Right lobe of liver (tissue), 6 donors: ENCODE measurements around the gene CDS1. TPM values are rescaled to one million over a fixed set of nuclear protein-coding genes. Genes with fewer than 3 reads are reported as not detected.
A peak's percentile ranks its signal among the peaks of the same experiment; 100 is the strongest.

Experiments
- ATAC-seq, 4 donors: fragments of 200-7000 bp; cut with Tn5 transposase; one replicate each; pipeline ENCODE4 v1.9.1; 2020; ENCODE audit warnings: mild to moderate bottlenecking in 4 of 4, moderate library complexity in 4 of 4
- DNase-seq, 3 donors: peaks; one replicate each; pipeline ENCODE4 v3.0.0-alpha.2; 2020
- H3K27ac ChIP-seq, 3 donors: fragments of 200-600 bp; one replicate each; pipeline ENCODE4 v1.8.0; 2022
- H3K27me3 ChIP-seq, 2 donors: fragments of 200-600 bp; one replicate each; pipeline ENCODE4 v1.8.0; 2022
- H3K36me3 ChIP-seq, 4 donors: fragments of 200-600 bp; sonication (generic) in 1 of 4; one replicate each; pipeline versions ENCODE4 v1.5.1 to v1.8.0; 2017 to 2022; ENCODE audit warnings: control low read depth in 1 of 4
- H3K4me1 ChIP-seq, 4 donors: fragments of 200-600 bp; sonication (generic) in 1 of 4; one replicate each; pipeline versions ENCODE4 v1.5.1 to v1.8.0; 2017 to 2022; ENCODE audit warnings: control low read depth in 1 of 4
- H3K4me3 ChIP-seq, 3 donors: fragments of 200-600 bp; one replicate each; pipeline ENCODE4 v1.8.0; 2022
- H3K9me3 ChIP-seq, 4 donors: fragments of 200-600 bp; sonication (generic) in 1 of 4; one replicate each; pipeline versions ENCODE4 v1.5.1 to v1.8.0; 2017 to 2022; ENCODE audit warnings: control low read depth in 1 of 4
- POLR2A ChIP-seq: fragments of 450-650 bp; IDR thresholded peaks from one replicate; pipeline ENCODE4 v1.6.1; 2017; ENCODE audit warnings: antibody characterized with exemption, mild to moderate bottlenecking
- WGBS: methylation state at CpG from one replicate; pipeline ENCODE4 v1.1.6; 2018; ENCODE audit warnings: low coverage, low lambda C conversion rate; ENCODE audit not compliant: insufficient coverage; ENCODE audit errors: missing lambda C conversion rate; 5-methylcytosine and 5-hydroxymethylcytosine counted together
- intact Hi-C, 2 donors: fragments of 100-400 bp; cut with DNase I; formaldehyde crosslinking; loops; one replicate each; pipeline versions ENCODE4 v1.11.2 to v1.14.1; 2022
- total RNA-seq, 6 experiments: library from RNA; depleted of rRNA in 2 of 6; stranded (reverse); fragments of >200 nt in 2 of 6; fragmentation: NEBNext Ultra II Directional in 3 of 6; extraction: Animal tissue kit (Norgen Biotek cat#: 25700) in 3 of 6; gene quantifications; one replicate each; pipeline versions ENCODE4 v1.1.0 to v1.2.4, GENCODE V29; 2016 to 2023
- TF ChIP-seq, protein P1 (sequence below), 4 donors: fragments of 200-600 bp in 3 of 4; fragments of 450-650 bp in 1 of 4; IDR thresholded peaks; one replicate each; pipeline versions ENCODE4 v1.5.1 to v1.8.0; 2016 to 2022; ENCODE audit warnings: antibody characterized with exemption in 4 of 4, mild to moderate bottlenecking in 2 of 4
- donor health status: DM: no; HTN: yes; CAD: no.
- donor health status: DM: no; HTN: no; CAD: no.
- donor health status: DM: no; HTN: no; CAD: no.
- donor health status: DM: no; HTN: yes; CAD: no.
- donor health status: DM: no; HTN: yes; CAD: no.

Gene CDS1
- total RNA-seq, 6 experiments from 2014 or later = 0.06 to 11.2 (median 0.45) TPM

DNA sequence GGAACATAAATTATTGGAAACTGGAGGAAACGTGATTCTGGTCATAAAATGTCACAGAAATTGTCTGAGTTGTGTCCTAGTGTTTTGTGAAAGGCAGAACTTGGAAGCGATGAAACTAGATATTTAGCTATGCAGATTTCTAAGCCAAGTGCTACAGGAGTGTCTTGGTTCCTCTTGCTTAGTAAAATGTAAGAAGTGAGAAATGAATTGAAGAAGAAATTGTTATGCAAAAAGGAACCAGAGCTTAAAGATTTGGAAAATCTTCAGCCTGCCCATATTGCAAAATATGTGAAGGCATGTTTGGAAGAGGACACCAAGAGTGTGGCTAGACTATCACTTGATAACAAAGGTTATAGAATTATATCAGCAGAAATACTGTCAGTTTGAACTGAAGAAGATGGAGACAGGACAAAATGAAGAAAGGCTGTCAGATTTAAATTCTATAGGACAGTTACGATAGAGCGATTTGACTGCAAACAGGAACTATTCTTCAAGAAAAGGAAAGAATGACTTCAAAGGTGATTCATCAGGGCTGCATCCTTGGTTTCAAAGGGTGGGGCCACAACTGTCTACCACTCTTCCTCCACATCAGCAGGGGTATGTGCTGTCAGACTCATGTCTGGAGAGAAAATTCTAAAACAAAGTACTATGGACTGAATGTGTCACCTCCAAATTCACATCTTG, 9.4 kb upstream of the CDS1 start:
- DNase-seq = no peak
- Histone ChIP-seq H3K27me3 (peaks cover 0 to 5% of the 10 kb centered on the region in 2 donors), H3K27ac (no peak overlapping the region), H3K36me3 (no peaks in the 10 kb centered on the region), H3K4me1 (no peaks in the 10 kb centered on the region), H3K4me3 (no peak overlapping the region), H3K9me3 (no peaks in the 10 kb centered on the region)
- intact Hi-C loops = no loop called here
- ATAC-seq = peak in 2 of 4 donors; percentile 45 to 47
- 47% methylated on average over 4 of the region's 4 CpGs for WGBS
- TF ChIP-seq, protein P1, sequence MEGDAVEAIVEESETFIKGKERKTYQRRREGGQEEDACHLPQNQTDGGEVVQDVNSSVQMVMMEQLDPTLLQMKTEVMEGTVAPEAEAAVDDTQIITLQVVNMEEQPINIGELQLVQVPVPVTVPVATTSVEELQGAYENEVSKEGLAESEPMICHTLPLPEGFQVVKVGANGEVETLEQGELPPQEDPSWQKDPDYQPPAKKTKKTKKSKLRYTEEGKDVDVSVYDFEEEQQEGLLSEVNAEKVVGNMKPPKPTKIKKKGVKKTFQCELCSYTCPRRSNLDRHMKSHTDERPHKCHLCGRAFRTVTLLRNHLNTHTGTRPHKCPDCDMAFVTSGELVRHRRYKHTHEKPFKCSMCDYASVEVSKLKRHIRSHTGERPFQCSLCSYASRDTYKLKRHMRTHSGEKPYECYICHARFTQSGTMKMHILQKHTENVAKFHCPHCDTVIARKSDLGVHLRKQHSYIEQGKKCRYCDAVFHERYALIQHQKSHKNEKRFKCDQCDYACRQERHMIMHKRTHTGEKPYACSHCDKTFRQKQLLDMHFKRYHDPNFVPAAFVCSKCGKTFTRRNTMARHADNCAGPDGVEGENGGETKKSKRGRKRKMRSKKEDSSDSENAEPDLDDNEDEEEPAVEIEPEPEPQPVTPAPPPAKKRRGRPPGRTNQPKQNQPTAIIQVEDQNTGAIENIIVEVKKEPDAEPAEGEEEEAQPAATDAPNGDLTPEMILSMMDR (IDR thresholded peaks at IDR 0.05) = no peak
- TF ChIP-seq POLR2A = no peak

DNA sequence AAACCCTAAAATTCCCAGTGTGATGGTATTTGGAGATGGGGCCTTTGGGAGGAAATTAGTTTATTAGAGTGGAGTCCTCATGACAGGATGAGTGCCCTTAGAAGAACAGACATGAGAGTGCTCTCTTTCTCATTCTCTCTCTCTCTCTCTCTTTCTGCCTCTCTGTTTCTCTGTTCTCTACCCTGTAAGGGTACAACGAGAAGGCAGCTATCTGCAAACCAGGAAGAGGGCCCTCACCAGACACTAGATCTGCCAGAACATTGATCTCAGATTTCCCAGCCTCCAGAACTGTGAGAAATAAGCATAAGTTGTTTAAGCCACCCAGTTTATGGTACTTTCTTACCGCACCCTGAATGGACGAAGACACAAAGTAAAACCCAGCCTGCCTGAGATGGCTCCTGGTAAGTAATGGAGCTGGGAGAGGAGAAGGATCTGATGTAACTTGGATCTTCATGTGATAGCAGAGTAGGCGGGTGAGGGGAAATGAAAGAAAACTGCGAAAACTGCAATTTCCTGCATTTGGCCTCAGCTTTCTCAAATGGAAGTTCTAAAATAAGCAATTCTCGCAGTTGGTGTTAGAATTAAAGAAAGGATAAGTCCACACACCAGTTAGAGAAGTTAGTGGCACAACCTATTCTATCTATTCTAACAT, 8.7 kb upstream of the CDS1 start:
- Histone ChIP-seq H3K36me3 (no peaks in the 10 kb centered on the region), H3K27me3 (peaks cover 0 to 5% of the 10 kb centered on the region in 2 donors), H3K4me1 (no peaks in the 10 kb centered on the region), H3K27ac (no peak overlapping the region), H3K9me3 (no peaks in the 10 kb centered on the region), H3K4me3 (no peak overlapping the region)
- ATAC-seq = peak in 1 of 4 donors; percentile 31
- no peak for DNase-seq
- TF ChIP-seq, protein P1 (IDR thresholded peaks at IDR 0.05) = no peak
- TF ChIP-seq POLR2A = no peak
- 67% methylated on average over 6 of the region's 6 CpGs for WGBS
- intact Hi-C loops = no loop called here

DNA sequence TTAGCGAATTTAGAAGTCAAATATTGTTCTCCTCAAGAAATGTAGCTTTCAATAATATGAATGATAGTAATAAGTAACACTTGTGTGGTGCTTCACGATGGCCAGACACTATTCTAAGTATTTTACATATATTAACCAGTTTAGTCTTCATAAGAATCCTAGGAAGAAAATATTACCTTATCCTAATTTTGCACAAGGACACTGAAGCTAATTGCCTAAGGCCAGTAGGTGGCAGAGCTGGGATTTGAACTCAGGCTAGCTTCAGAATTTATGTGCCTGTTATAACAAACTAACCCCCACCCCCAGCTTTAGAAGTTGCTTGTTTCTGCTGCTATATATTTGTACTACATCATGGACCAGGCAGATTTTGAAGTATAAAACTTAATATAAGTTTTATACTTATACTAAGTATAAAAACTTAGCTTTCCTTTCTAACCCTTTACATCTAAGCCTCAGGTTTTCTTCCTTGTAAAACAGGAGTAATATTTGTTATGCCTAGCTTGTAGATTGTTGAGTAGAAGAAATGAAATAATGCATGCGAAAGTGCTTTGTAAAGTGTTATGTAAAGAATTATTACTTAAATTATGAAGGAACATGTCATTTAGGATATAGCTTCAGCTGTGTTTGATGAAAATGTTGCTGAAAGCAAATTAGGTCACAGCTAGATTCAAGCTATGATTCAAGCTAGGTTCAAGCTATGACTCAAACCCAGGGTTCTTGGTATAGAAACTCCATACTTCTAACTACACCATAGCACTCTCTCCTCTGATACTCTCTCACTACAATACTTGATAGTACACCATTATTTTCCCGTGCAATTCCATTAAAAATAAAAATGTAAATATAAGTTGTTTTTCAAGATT, 4.2 kb upstream of the CDS1 start:
- H3K27ac ChIP-seq = no peak overlapping the region
- TF ChIP-seq, protein P1 (IDR thresholded peaks at IDR 0.05) = peak; percentile 45 to 71 (median 64)
- TF ChIP-seq POLR2A = no peak
- ATAC-seq (peak in 2 of 4 donors; percentile 25 to 28), DNase-seq (no peak)
- H3K4me3 ChIP-seq = no peak overlapping the region
- H3K36me3 ChIP-seq = no peaks in the 10 kb centered on the region
- peaks cover 0 to 8% of the 10 kb centered on the region in 2 donors for H3K27me3 ChIP-seq
- intact Hi-C loops = no loop called here
- 55% methylated on average over 4 of the region's 4 CpGs for WGBS
- H3K9me3 ChIP-seq = no peaks in the 10 kb centered on the region
- peaks cover 0 to 6% (median under 1%) of the 10 kb centered on the region in 4 donors for H3K4me1 ChIP-seq

DNA sequence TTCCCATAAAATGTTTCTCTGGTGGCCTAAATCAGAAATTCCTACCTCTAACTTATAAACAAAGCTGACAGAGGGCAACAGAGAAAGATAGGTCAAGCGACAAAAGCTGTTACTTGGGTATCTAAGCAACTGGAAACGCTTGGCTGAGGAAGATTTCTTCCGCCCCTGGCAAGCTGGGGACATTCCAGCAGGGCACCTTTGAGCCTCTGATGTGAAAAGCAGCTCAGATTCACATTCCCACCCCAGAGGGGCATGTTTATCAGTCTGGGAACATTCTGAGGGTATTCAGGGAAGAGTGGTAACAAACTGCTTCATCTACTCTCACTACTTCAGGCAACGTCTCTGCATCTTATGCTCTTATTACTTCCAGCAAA, 3.5 kb upstream of the CDS1 start:
- H3K4me3 ChIP-seq = no peak overlapping the region
- no peaks in the 10 kb centered on the region for H3K9me3 ChIP-seq
- peaks cover 0 to 7% (median 4%) of the 10 kb centered on the region in 4 donors for H3K4me1 ChIP-seq
- WGBS = 72% methylated on average over 4 of the region's 4 CpGs
- no peaks in the 10 kb centered on the region for H3K36me3 ChIP-seq
- H3K27me3 ChIP-seq = peaks cover 0 to 14% of the 10 kb centered on the region in 2 donors
- ATAC-seq (no peak), DNase-seq (no peak)
- intact Hi-C loops = no loop called here
- no peak overlapping the region for H3K27ac ChIP-seq
- no peak for TF ChIP-seq POLR2A
- TF ChIP-seq, protein P1 (IDR thresholded peaks at IDR 0.05) = no peak
